SK-N-MC (cell line): ENCODE measurements around the gene ZNF215.

Experiments used
- EZH2 ChIP-seq: fragments of 200-600 bp; sonication (generic); IDR thresholded peaks from one replicate; pipeline ENCODE4 v1.6.1; 2017; ENCODE audit warnings: antibody characterized with exemption
- POLR2AphosphoS5 ChIP-seq: IDR thresholded peaks from 2 replicates; pipeline ENCODE4 v1.6.1; 2012; ENCODE audit warnings: mild to moderate bottlenecking, low read depth, low read length, borderline replicate concordance

- TF ChIP-seq POLR2AphosphoS5, result no peak
- TF ChIP-seq EZH2, result no peak
Measured at GRCh38 chr11:6992457-6993417, 66.5 kb downstream of the ZNF215 start.
